Spinal cord (tissue), 10 donors: Measurements from ENCODE around the gene RAB3C. TPM values are rescaled to one million over a fixed set of nuclear protein-coding genes. Genes with fewer than 3 reads are reported as not detected.
A peak's percentile ranks its signal among the peaks of the same experiment; 100 is the strongest.
"Not testable (repeated sequence)": the region's sequence is repeated elsewhere in the genome, so short reads cannot be mapped to it uniquely, and the experiment has no call there.

Source experiments
- DNase-seq, 6 donors: peaks; one replicate each; pipeline versions ENCODE4 v3.0.0 to v3.0.0-alpha.2; 2013 to 2015; ENCODE audit warnings: low spot score in 6 of 6, low read depth in 4 of 6
- H3K27ac ChIP-seq: one replicate; pipeline ENCODE4 v1.5.1; 2013; ENCODE audit warnings: low read depth, low read length, control low read depth
- H3K27me3 ChIP-seq: one replicate; pipeline ENCODE4 v1.6.1; 2013; ENCODE audit warnings: low read length; ENCODE audit not compliant: control insufficient read depth, insufficient read depth
- H3K36me3 ChIP-seq: one replicate; pipeline ENCODE4 v1.6.1; 2013; ENCODE audit warnings: low read length; ENCODE audit not compliant: control insufficient read depth, insufficient read depth
- H3K4me1 ChIP-seq: one replicate; pipeline ENCODE4 v1.6.1; 2013; ENCODE audit warnings: low read length; ENCODE audit not compliant: control insufficient read depth, insufficient read depth
- H3K4me3 ChIP-seq: one replicate; pipeline ENCODE4 v1.5.1; 2013; ENCODE audit warnings: low read depth, low read length, control low read depth
- H3K9me3 ChIP-seq: one replicate; pipeline ENCODE4 v1.6.1; 2013; ENCODE audit warnings: low read length; ENCODE audit not compliant: control insufficient read depth, insufficient read depth
- WGBS: methylation state at CpG from one replicate; pipeline ENCODE4 v1.1.5; 2013; ENCODE audit warnings: missing lambda C conversion rate; ENCODE audit not compliant: insufficient coverage; 5-methylcytosine and 5-hydroxymethylcytosine counted together
- polyA plus RNA-seq, 2 donors: library from polyadenylated mRNA; unstranded; fragments of 120-200 nt; gene quantifications; one replicate each; pipeline ENCODE4 v1.2.1, GENCODE V29; 2013; ENCODE audit not compliant: insufficient read length in 2 of 2
- total RNA-seq, 2 donors: library from RNA; depleted of rRNA in 1 of 2; stranded (reverse); fragments of 120-200 nt in 1 of 2; fragments of >200 nt in 1 of 2; gene quantifications; one replicate each; pipeline versions ENCODE4 v1.2.3 to v1.2.4, GENCODE V29; 2013 to 2014
- donor health status: healthy.

The RAB3C gene
- total and polyA plus RNA-seq, 4 donors = 25.0 to 115 (median 61.8) TPM

GRCh38 chr5:58557665-58558338 is 25.1 kb upstream of the RAB3C start:
- 87% methylated on average over 22 of the region's 32 CpGs for WGBS
- H3K36me3 ChIP-seq, H3K9me3 ChIP-seq, H3K4me3 ChIP-seq, H3K27me3 ChIP-seq, DNase-seq, H3K4me1 ChIP-seq, H3K27ac ChIP-seq: not testable (repeated sequence)

DNA sequence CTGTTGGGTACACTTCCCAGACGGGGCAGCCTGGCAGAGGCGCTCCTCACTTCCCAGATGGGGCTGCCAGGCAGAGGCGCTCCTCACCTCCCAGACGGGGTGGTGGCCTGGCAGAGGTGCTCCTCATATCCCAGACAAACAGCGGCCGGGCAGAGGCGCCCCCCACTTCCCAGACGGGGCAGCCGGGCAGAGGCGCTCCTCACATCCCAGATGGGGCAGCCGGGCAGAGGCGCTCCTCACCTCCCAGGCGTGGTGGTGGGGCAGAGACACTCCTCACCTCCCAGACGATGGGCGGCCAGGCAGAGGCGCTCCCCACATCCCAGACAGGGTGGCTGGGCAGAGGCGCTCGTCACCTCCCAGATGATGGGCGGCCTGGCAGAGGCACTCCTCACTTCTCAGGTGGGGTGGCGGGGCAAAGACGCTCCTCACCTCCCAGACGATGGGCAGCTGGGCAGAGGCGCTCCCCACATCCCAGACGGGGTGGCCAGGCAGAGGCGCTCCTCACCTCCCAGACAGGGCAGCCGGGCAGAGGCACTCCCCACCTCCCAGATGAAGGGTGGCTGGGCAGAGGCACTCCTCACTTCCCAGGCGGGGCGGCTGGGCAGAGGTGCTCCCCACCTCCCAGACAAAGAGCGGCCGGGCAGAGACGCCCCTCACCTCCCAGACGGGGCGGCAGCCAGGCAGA is 19.7 kb upstream of the RAB3C start:
- 96% methylated on average over 26 of the region's 33 CpGs for WGBS
- H3K4me3 ChIP-seq, H3K36me3 ChIP-seq, H3K27me3 ChIP-seq, H3K9me3 ChIP-seq, DNase-seq, H3K4me1 ChIP-seq, H3K27ac ChIP-seq: not testable (repeated sequence)

DNA sequence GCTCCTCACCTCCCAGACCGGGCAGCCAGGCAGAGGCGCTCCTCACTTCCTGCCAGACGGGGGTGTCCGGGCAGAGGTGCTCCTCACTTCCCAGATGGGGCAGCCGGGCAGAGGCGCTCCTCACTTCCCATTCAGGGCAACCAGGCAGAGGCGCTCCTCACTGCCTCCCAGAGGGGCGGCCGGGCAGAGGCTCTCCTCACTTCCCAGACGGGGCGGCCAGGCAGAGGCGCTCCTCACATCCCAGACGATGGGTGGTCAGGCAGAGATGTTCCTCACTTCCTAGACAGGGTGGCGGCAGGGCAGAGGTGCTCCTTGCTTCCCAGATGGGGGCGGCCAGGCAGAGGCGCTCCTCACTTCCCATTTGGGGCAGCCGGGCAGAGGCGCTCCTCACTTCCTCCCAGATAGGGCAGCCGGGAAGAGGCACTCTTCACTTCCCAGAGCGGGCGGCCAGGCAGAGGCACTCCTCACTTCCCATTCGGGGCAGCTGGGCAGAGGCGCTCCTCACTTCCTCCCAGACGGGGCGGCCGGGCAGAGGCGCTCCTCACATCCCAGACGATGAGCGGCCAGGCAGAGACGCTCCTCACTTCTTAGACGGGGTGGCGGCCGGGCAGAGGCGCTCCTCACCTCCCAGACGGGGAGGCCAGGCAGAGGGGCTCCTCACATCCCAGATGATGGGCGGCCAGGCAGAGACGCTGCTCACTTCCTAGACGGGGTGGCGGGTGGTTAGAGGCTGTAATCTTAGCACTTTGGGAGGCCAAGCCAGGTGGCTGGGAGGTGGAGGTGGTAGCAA is 18.6 kb upstream of the RAB3C start:
- not testable (repeated sequence) for H3K4me1 ChIP-seq, H3K27ac ChIP-seq, H3K27me3 ChIP-seq, H3K36me3 ChIP-seq, H3K4me3 ChIP-seq, H3K9me3 ChIP-seq, DNase-seq
- 96% methylated on average over 35 of the region's 39 CpGs for WGBS

GRCh38 chr5:58565033-58565432 is 17.8 kb upstream of the RAB3C start:
- H3K4me3 ChIP-seq = no peak overlapping the region
- peaks cover 2% of the 10 kb centered on the region for H3K9me3 ChIP-seq
- no peak overlapping the region for H3K27ac ChIP-seq
- no peak for DNase-seq
- H3K36me3 ChIP-seq = no peaks in the 10 kb centered on the region
- H3K4me1 ChIP-seq = no peaks in the 10 kb centered on the region
- H3K27me3 ChIP-seq = no peaks in the 10 kb centered on the region
- no CpG with 5 or more reads among the region's 4 CpGs for WGBS

DNA sequence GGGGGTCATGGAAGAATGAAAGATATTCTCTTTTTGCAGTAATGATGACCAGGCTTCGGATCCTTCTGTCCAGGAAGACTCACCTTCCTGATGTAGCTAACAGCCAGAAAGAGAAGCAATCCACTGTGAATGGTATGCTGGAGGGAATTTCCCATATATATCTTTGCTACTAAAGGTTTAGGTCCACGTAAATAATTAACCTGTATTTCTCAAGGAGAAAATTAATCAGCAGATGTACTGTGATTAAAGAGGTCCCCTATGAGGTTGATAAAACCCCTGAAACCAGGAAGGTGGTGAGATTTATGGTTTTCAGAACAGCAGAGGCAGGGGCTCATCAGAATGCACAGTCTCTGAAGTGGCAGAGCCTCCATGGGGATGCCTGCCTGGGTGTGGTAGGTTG is 11.4 kb upstream of the RAB3C start:
- no peak overlapping the region for H3K4me3 ChIP-seq
- DNase-seq = no peak
- no peaks in the 10 kb centered on the region for H3K36me3 ChIP-seq
- no peaks in the 10 kb centered on the region for H3K4me1 ChIP-seq
- H3K9me3 ChIP-seq = no peaks in the 10 kb centered on the region
- no peaks in the 10 kb centered on the region for H3K27me3 ChIP-seq
- WGBS = 60% methylated on average over 1 of the region's 2 CpGs
- H3K27ac ChIP-seq = no peak overlapping the region

- not testable (repeated sequence) for H3K36me3 ChIP-seq, H3K27me3 ChIP-seq
- 91% methylated on average over 5 of the region's 5 CpGs for WGBS
Measured at GRCh38 chr5:58572973-58573372, 9.9 kb upstream of the RAB3C start.

DNA sequence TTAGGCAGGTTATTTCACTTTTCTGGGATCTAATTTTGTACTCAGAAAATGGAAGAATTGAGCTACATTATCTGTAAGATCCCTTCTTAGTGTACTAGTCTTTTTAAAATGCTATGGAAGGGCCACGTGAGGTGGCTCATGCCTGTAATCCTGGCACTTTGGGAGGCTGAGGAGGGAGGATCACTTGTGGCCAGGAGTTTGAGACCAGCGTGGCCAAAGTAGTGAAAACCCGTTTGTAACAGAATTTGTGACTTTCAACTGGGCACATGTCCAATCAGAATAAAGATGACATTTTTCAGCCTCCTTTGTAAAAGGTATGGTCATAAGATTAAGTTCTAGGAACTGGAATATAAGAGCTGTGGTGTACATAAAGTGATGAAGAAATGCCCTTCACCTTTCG is 3.1 kb upstream of the RAB3C start:
- Histone ChIP-seq H3K4me3 (no peak overlapping the region), H3K4me1 (peaks cover 9% of the 10 kb centered on the region), H3K9me3 (no peaks in the 10 kb centered on the region), H3K27me3 (no peaks in the 10 kb centered on the region), H3K27ac (no peak overlapping the region), H3K36me3 (no peaks in the 10 kb centered on the region)
- WGBS = 63% methylated on average over 3 of the region's 4 CpGs
- no peak for DNase-seq

More at GRCh38 chr5:58572973-58573372, 9.9 kb upstream of the RAB3C start:
- H3K4me3 ChIP-seq, H3K4me1 ChIP-seq, H3K9me3 ChIP-seq, H3K27ac ChIP-seq, DNase-seq: not testable (repeated sequence)

DNA sequence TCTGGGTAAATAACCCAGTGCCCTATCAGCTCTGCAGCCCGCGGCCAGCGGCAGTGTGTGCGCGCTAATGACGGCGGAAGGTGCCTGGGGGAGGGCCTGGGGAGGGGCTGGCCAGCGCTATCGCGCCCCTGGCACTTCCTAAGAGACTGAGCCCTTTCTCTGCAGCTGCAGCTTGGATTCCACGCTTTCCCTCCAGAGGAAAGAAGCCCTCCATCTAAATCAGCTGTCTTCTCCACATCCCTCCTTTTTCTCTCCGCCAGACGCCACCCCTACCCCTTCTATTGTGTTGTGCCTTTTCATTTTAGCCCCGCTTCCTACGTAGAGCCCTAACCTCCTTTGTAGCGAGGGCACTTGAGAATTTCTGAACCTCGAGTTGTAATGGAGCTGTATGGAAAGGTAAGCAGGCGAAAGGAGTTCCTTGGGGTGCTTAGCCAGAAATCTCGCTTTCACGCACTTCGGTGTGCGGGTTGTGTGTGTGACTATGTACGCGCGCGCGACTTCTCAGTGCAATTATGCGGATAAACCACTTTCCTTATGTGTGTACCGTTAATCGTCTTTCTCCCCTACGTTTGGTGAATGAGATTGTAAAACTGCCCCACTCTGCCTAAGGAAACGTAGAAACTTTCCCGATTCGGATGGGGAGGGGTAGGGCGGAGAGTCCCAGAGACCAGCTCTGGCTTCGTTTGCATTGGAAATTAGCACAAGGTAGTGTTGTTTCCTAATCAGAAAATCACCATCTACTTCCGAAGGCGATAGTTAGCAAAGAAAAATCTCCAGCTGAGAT is 664 bp upstream of the RAB3C start:
- Histone ChIP-seq H3K36me3 (no peaks in the 10 kb centered on the region), H3K4me1 (peaks cover 9% of the 10 kb centered on the region), H3K9me3 (no peaks in the 10 kb centered on the region), H3K27ac (peak overlapping the region; percentile 64), H3K27me3 (no peaks in the 10 kb centered on the region), H3K4me3 (peak overlapping the region; percentile 72)
- peak in 5 of 6 donors; percentile 23 to 79 (median 33) for DNase-seq
- 0% methylated on average over 19 of the region's 38 CpGs for WGBS

DNA sequence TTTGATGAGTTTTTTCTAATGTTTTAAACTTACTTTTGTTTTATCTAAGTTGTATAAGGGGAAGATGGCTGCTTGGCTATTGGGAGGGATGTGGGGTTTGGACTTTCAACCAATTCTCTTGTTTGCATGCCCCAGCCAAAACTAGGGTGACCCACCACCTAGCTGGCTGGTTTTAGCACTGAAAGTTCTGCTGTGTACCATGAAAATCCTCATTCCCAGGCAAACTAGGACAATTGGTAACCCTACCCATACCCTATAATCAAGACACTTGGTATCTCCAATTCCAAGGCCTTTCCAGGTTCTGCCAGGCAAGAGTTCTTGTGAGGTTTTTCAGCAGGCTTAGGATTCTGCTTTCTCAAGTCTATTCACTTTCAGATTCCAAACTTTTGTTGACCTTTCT is 13.1 kb downstream of the RAB3C start:
- Histone ChIP-seq H3K4me3 (no peak overlapping the region), H3K4me1 (no peaks in the 10 kb centered on the region)

More for the DNA sequence above, 13.1 kb downstream of the RAB3C start:
- DNase-seq = no peak
- Histone ChIP-seq H3K27me3 (no peaks in the 10 kb centered on the region), H3K9me3 (no peaks in the 10 kb centered on the region), H3K27ac (no peak overlapping the region), H3K36me3 (no peaks in the 10 kb centered on the region)
